Motor neuron (in vitro differentiated cells): ENCODE data around the gene NIPSNAP2. TPM values are rescaled to one million over a fixed set of nuclear protein-coding genes. Genes with fewer than 3 reads are reported as not detected.
"Not testable (repeated sequence)": the region's sequence is repeated elsewhere in the genome, so short reads cannot be mapped to it uniquely, and the experiment has no call there.

Experiments used
- ATAC-seq, 8 experiments: fragments of 200-7000 bp; cut with Tn5 transposase; replicated peaks in 6 of 8; 2 replicates each; pipeline ENCODE4 v1.8.0; 2021; ENCODE audit warnings: mild to moderate bottlenecking in 8 of 8, moderate library complexity in 8 of 8
- H3K27ac ChIP-seq, 2 donors: fragments of 250-450 bp; sonication (Bioruptor Pico); 2 replicates each; pipeline ENCODE4 v1.9.0; 2021; ENCODE audit warnings: antibody characterized with exemption in 2 of 2, mild to moderate bottlenecking in 2 of 2, moderate library complexity in 1 of 2
- H3K4me1 ChIP-seq, 2 donors: fragments of 250-450 bp; sonication (Bioruptor Pico); replicated peaks in 1 of 2; 2 replicates each; pipeline ENCODE4 v1.6.1; 2021; ENCODE audit warnings: antibody characterized with exemption in 2 of 2, mild to moderate bottlenecking in 2 of 2, moderate library complexity in 1 of 2
- H3K4me3 ChIP-seq, 5 donors: fragments of 250-450 bp; sonication (Bioruptor Pico); 2 replicates each; pipeline ENCODE4 v1.9.0; 2021; ENCODE audit warnings: antibody characterized with exemption in 5 of 5, mild to moderate bottlenecking in 5 of 5, moderate library complexity in 4 of 5
- WGBS, 10 experiments: fragments of 450-650 bp; shearing (Covaris generic); methylation state at CpG; one replicate each; pipeline ENCODE4 v1.0.0; 2022; 5-methylcytosine and 5-hydroxymethylcytosine counted together
- in situ Hi-C, 9 experiments: fragments of 400-800 bp; cut with MboI; loops; one replicate each; pipeline ENCODE4 v1.15.0; 2021; ENCODE audit warnings: low sequenced_read_pairs in 9 of 9, low pct_unique_long_range_greater_than_20kb in 2 of 9; ENCODE audit not compliant: unreplicated experiment in 9 of 9
- total RNA-seq, 8 experiments: library from RNA; unstranded; fragments of 300-600 nt; gene quantifications; 2 replicates each; pipeline versions ENCODE4 v1.2.3 to v1.2.4, GENCODE V29; 2022

Gene NIPSNAP2
- total RNA-seq, 8 experiments from 2014 or later, result 12.0 to 69.8 (median 40.7) TPM

GRCh38 chr7:55992346-55992745 lies 28.0 kb downstream of the NIPSNAP2 start:
- no peak overlapping the region for H3K27ac ChIP-seq
- no peak overlapping the region for H3K4me3 ChIP-seq
- 83 to 100% (median 98%) methylated on average over 1 to 3 of the region's 3 CpGs; no CpG with 5 or more reads in 4 of the 10 experiments for WGBS, 10 experiments
- H3K4me1 ChIP-seq, result no peaks in the 10 kb centered on the region
- no peak for ATAC-seq
- in situ Hi-C loops, result no loop called here

DNA sequence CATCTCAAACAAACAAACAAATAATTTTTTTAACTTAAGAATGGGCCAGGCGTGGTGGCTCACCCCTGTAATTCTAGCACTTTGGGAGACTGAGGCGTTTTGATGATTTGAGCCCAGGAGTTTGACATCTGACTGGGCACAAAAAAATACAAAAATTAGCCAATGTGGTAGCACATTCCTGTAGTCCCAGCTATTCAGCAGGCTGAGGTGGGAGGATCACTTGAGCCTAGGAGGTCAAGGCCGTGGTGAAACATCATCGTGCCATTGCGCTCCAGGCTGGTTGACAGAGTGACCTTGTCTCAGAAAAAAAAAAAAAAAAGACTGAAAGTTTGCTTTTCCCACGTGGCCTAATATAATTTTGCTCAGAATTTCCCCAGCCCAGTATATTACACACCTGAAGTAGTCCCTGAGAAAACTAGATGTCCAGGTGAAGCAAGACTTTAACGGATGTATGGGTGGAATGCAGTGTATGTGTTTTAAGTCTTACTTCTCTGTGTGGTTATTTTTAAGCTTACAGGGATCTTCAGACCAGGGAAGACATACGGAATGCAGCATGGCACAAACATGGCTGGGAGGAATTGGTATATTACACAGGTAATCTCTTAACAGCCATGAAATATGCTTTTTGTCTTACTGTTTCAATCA lies 32.6 kb downstream of the NIPSNAP2 start:
- in situ Hi-C loops, result no loop called here
- ATAC-seq, result no peak
- Histone ChIP-seq H3K4me1 (no peaks in the 10 kb centered on the region), H3K4me3 (no peak overlapping the region), H3K27ac (no peak overlapping the region)
- 71 to 100% (median 88%) methylated on average over 2 to 8 of the region's 8 CpGs; no CpG with 5 or more reads in 1 of the 10 experiments for WGBS, 10 experiments

DNA sequence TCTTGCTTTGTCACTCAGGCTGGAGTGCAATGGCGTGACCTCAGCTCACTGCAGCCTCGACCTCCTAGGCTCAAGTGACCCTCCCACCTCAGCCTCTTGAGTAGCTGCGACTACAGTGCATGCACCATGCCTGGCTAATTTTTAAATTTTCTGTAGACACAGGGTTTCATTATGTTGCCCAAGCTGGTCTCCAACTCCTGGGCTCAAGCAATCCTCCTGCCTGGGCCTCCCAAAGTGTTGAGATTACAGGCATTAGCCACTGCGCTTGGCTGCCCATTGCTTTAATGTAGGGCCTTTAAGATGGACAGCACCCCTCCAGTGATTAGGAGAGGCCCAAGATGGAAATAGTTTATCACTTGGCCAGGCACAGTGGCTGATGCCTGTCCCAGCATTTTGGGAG lies 39.4 kb downstream of the NIPSNAP2 start:
- in situ Hi-C loops, result no loop called here
- peaks cover 0 to 4% of the 10 kb centered on the region in 2 donors for H3K4me1 ChIP-seq
- H3K27ac ChIP-seq, result no peak overlapping the region
- 52 to 100% (median 70%) methylated on average over 1 to 3 of the region's 4 CpGs; no CpG with 5 or more reads in 6 of the 10 experiments for WGBS, 10 experiments
- H3K4me3 ChIP-seq, result no peak overlapping the region
- ATAC-seq, result no peak

DNA sequence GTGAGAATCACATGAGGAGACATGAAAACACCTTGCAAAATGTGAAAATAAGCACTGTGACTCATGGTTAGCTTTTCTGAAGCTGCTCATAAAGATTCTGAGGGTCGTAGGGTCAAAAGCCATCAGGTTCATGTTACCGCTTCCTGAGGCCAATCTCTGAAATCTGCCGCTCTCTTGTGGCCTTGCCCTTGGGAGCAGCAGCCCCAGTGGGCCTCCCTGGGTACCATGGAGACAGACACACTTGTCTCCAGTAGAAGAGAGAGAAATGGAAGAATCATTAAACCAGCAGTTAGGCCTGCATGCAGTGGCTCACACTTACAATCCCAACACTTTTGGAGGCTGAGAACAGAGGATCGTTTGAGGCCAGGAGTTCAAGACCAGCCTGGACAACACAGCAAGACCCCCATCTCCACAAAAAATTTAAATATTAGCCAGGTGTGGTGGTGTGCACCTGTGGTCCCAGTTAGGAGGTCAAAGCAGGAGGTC lies 42.8 kb downstream of the NIPSNAP2 start:
- Histone ChIP-seq H3K4me1 (peaks cover 0 to 4% of the 10 kb centered on the region in 2 donors), H3K4me3 (no peak overlapping the region), H3K27ac (no peak overlapping the region)
- ATAC-seq, result peak in 5 of 8 experiments; percentile 35 to 54 (median 49)
- 0 to 93% (median 70%) methylated on average over 1 to 3 of the region's 4 CpGs; no CpG with 5 or more reads in 4 of the 10 experiments for WGBS, 10 experiments
- in situ Hi-C loops, result no loop called here

- WGBS, 10 experiments, result 60 to 100% (median 90%) methylated on average over 1 to 9 of the region's 9 CpGs; no CpG with 5 or more reads in 1 of the 10 experiments
- no peak overlapping the region for H3K4me3 ChIP-seq
- peaks cover 0 to 4% of the 10 kb centered on the region in 2 donors for H3K4me1 ChIP-seq
- H3K27ac ChIP-seq, result no peak overlapping the region
- peak in 1 of 8 experiments; percentile 15 for ATAC-seq
- in situ Hi-C loops, result no loop called here
These were observed 43.5 kb downstream of the NIPSNAP2 start for GRCh38 chr7:56007891-56008290.

DNA sequence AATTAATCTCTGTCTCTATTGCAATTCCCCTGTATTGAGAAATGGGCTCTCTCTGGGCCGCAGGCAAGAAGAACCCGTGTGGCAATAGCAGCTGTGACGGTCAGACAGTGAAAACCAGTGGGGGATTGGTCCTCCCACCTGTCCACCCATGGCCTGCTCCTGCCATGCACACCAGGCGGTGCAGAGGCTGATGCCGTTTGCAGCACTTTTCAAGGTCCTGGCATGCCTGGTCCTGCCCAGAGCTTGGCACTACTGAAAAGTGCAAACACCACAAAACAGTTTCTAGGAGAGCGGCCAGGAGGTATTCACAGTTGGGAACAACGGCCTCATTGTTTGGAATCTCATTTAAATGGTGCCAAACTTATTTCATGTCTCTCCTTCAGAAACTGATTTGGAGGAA lies 45.3 kb downstream of the NIPSNAP2 start:
- H3K4me1 ChIP-seq, result peaks cover 0 to 4% of the 10 kb centered on the region in 2 donors
- no peak overlapping the region for H3K4me3 ChIP-seq
- ATAC-seq, result peak in 3 of 8 experiments; percentile 58 to 95 (median 71)
- in situ Hi-C loops, result no loop called here
- H3K27ac ChIP-seq, result no peak overlapping the region
- WGBS, 10 experiments, result 58 to 100% (median 88%) methylated on average over 1 to 6 of the region's 7 CpGs; no CpG with 5 or more reads in 4 of the 10 experiments

DNA sequence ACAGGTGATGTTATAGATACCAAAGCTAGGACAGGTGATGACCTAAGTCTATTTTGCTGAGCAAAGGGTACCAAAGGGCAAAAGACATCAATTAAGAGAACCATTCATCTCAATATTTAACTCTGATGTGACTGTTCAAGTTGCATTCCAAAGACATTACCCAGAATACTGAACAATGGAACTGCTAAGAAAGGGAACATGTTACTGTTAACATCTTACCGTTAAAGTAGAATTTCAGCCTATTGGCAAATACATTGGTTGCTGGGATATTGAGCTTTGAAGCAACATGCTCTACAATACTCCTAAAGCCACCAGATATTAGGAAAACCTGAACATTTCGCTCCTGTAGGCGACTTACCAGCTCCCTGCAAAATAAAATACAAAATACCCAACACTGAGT lies 52.6 kb downstream of the NIPSNAP2 start:
- ATAC-seq, result peak in 1 of 8 experiments; percentile 72
- H3K4me1 ChIP-seq, H3K4me3 ChIP-seq, H3K27ac ChIP-seq, in situ Hi-C loops: not testable (repeated sequence)
- WGBS, 10 experiments, result 67 to 100% (median 100%) methylated on average over 1 to 3 of the region's 3 CpGs; no CpG with 5 or more reads in 4 of the 10 experiments

DNA sequence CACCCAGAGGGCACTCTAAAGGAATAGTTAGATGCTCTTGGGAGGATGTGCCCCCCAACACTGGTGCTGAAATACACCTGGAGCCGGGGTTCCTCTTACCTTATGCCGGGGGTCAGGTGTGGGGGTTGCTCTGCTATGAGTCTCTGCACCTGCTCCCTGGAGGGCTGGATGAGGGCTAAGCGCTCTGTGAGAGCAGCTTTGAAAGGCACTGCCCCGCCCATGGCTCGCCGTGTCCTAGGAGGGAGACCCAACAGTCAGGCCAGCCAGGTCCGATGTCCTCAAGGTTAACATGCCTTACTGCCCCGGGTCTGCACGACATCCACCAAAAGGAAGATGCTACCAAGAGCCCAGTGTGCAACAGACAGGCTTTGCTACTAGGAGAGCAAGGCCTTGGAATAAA lies 55.1 kb downstream of the NIPSNAP2 start:
- ATAC-seq, result no peak
- no peak overlapping the region for H3K27ac ChIP-seq
- 67 to 100% (median 93%) methylated on average over 1 to 9 of the region's 9 CpGs; no CpG with 5 or more reads in 3 of the 10 experiments for WGBS, 10 experiments
- in situ Hi-C loops, result no loop called here
- H3K4me3 ChIP-seq, result no peak overlapping the region
- no peaks in the 10 kb centered on the region for H3K4me1 ChIP-seq

DNA sequence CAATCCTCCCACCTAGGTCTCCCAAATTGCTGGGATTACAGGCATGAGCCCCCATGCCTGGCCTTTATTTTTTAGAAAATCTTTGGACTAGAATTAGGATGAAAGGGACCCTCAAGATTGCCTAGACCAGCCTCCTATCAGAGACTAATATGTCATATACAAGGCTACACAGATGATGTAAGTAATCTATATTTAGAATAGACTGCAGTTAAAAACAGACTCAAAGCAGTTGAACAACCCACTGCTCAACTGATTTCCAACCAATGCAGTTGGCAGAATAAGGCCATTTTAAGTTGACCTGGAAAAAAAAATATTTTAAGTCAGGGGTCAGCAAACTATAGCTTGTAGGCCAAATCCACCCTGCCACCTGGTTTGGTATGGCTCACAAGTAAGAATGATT lies 59.1 kb downstream of the NIPSNAP2 start:
- H3K4me3 ChIP-seq, result no peak overlapping the region
- no peak overlapping the region for H3K27ac ChIP-seq
- ATAC-seq, result no peak
- in situ Hi-C loops, result no loop called here
- no peaks in the 10 kb centered on the region for H3K4me1 ChIP-seq

GRCh38 chr7:56026538-56026937 lies 62.2 kb downstream of the NIPSNAP2 start:
- Histone ChIP-seq H3K4me3 (no peak overlapping the region), H3K4me1 (no peaks in the 10 kb centered on the region), H3K27ac (no peak overlapping the region)
- in situ Hi-C loops, result no loop called here
- ATAC-seq, result no peak
- WGBS, 10 experiments, result 80 to 88% (median 82%) methylated on average over 2 of the region's 2 CpGs; no CpG with 5 or more reads in 6 of the 10 experiments

GRCh38 chr7:56028942-56029630 lies 64.7 kb downstream of the NIPSNAP2 start:
- Histone ChIP-seq H3K4me1 (peaks cover 0 to 6% of the 10 kb centered on the region in 2 donors), H3K4me3 (no peak overlapping the region), H3K27ac (no peak overlapping the region)
- ATAC-seq, result no peak
- in situ Hi-C loops, result no loop called here
- 61 to 100% (median 93%) methylated on average over 2 to 6 of the region's 9 CpGs; no CpG with 5 or more reads in 2 of the 10 experiments for WGBS, 10 experiments

- no peak overlapping the region for H3K27ac ChIP-seq
- no peak overlapping the region for H3K4me3 ChIP-seq
- H3K4me1 ChIP-seq, result peaks cover 0 to 6% of the 10 kb centered on the region in 2 donors
- no peak for ATAC-seq
- in situ Hi-C loops, result no loop called here
- WGBS, 10 experiments, result 73 to 100% (median 99%) methylated on average over 1 to 7 of the region's 8 CpGs; no CpG with 5 or more reads in 2 of the 10 experiments
These were observed 66.0 kb downstream of the NIPSNAP2 start for GRCh38 chr7:56030340-56030739.

GRCh38 chr7:56031556-56031955 lies 67.2 kb downstream of the NIPSNAP2 start:
- H3K27ac ChIP-seq, H3K4me1 ChIP-seq, H3K4me3 ChIP-seq, in situ Hi-C loops, ATAC-seq: not testable (repeated sequence)
- 50 to 100% (median 79%) methylated on average over 1 to 8 of the region's 8 CpGs for WGBS, 10 experiments
